GM19035 (cell line): ENCODE data around the gene KIAA2012.

ENCODE experiments used
- ATAC-seq: cut with Tn5 transposase; IDR thresholded peaks from one replicate; pipeline ENCODE4 v1.9.1; 2021; ENCODE audit not compliant: unreplicated experiment

Gene KIAA2012

GRCh38 chr2:202072737-202073401 lies at the start of gene KIAA2012:
KIAA2012 (plus strand) TSS chr2:202073255; CDS start chr2:202073628, 373 bp downstream.
- ATAC-seq = no peak

- no peak for ATAC-seq
These were observed 49.2 kb upstream of the KIAA2012 start for GRCh38 chr2:202023904-202024266.

DNA sequence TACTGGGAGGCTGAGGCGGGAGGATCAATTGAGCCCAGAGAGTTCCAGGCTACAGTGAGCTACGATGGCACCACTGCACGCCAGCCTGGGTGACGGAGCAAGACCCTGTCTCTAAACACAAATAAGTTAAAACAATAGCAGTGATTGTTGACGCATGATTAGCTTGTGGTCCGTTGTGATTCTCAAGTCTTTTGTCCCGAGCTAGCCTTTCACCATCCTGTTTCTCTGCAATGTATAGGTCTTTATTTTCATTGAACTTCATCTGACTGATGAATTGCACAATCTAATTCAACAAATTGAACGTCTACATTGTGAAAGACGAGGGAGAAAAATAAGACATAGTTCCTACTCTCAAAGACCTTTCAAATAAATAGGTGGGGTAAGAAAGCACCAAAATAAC lies 48.2 kb upstream of the KIAA2012 start:
- ATAC-seq = no peak

GRCh38 chr2:202025816-202026215 lies 47.2 kb upstream of the KIAA2012 start:
- no peak for ATAC-seq

- no peak for ATAC-seq
These were observed 46.5 kb upstream of the KIAA2012 start for GRCh38 chr2:202026507-202026906.

GRCh38 chr2:202030691-202031090 lies 42.4 kb upstream of the KIAA2012 start:
- ATAC-seq = no peak

DNA sequence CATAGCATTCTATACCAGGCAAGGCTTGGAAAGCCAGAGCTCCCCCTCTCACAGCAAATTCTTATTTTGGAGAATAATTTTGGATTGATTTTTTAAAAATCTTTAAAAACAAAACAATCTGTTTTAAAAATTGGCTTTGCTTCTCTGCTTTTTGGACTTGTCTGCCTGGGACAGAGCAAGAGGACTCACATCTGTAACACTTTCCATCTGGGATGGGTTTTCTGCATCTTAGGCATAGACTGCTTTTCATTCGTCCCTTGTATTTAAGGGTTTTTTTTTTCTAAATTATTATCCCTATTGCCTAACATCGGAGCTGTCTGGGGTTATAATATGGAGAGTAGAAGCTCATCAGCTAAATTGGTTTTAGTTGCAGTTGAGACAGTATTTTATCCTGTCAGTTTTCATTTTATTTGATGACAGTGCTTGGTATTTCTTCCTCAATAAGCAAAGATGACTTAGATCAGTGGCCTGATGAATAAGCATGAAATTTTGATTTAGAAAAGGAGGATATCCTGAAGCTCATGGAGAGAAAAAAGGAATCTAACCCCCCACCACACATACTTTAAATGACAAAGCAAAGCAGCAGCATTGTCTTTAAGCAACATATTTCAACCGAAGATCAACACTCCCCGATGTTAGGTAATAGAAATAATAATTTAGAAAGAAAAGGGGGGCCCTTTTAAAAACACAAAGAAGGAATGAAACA lies 41.7 kb upstream of the KIAA2012 start:
- no peak for ATAC-seq

GRCh38 chr2:202032846-202033316 lies 40.2 kb upstream of the KIAA2012 start:
- peak; percentile 7 for ATAC-seq

DNA sequence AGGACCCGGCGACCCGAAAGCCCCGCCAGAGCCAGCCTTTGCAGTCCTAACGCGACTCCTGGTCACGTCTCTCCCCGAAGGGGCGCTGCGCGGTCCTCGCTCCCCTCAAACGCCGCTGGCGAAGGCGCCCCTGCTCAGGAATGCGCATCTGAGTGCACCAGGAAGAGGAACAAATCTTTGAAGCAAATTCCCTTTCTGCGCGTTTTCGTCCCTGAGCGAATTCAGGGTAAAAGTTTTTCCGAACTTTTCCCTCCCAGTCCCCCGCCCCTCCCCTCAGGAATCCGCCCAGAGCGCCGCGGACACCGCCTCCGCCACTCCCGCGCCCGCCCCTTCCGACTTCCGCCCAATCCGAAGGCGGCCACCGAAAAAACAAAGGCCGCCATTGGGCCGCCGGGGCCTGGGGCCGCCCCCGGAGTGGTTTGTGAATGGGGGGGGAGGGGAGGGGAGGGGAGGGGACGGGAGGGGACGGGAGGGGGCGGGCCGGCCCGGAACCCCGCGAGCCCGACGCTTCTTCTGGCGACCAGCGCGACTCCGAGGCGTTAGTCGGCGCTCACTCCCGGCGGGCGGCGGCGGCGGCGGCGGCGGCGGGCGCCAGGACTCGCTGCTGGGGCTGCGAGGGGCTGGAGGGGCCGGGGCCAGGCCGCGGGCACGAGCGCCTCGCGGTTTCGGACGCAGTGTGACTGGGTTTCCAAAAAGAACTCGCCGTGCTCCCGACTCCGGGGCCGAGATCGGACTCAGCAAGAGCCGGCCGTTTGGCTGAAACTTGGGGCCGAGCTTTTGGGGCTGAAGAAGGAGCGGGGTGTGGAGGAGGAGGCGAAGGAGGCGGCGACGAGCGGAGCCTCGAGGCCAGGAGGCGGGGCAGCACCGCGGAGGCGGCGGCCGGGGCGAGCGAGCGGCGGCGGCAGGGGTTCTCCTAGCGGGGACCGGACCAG lies 39.5 kb upstream of the KIAA2012 start, which contains the start of gene FZD7:
FZD7 (plus strand) TSS at position 539 of the 932 bp plus-strand sequence. CDS start 793 bp downstream, outside the sequence.
- ATAC-seq = peak; percentile 74

DNA sequence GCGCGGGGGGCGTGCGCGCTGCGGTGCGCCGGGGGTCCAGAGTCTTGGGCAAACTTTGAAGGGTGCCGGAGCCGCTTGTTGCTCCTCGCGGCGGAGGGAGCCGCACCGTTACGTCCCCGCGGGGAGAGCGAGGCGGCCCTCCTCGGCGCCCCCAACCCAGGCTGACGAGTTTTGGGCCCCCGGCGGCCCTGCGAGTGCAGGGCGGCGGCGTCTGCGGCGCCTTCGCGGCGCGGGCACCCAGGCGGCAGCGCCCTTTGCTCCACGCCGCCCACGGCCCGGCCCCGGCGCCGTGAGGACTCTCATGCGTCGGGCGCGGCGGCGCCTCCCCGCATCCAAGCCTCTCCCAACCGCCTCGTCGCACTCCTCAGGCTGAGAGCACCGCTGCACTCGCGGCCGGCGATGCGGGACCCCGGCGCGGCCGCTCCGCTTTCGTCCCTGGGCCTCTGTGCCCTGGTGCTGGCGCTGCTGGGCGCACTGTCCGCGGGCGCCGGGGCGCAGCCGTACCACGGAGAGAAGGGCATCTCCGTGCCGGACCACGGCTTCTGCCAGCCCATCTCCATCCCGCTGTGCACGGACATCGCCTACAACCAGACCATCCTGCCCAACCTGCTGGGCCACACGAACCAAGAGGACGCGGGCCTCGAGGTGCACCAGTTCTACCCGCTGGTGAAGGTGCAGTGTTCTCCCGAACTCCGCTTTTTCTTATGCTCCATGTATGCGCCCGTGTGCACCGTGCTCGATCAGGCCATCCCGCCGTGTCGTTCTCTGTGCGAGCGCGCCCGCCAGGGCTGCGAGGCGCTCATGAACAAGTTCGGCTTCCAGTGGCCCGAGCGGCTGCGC lies 38.6 kb upstream of the KIAA2012 start:
- ATAC-seq = peak; percentile 15

DNA sequence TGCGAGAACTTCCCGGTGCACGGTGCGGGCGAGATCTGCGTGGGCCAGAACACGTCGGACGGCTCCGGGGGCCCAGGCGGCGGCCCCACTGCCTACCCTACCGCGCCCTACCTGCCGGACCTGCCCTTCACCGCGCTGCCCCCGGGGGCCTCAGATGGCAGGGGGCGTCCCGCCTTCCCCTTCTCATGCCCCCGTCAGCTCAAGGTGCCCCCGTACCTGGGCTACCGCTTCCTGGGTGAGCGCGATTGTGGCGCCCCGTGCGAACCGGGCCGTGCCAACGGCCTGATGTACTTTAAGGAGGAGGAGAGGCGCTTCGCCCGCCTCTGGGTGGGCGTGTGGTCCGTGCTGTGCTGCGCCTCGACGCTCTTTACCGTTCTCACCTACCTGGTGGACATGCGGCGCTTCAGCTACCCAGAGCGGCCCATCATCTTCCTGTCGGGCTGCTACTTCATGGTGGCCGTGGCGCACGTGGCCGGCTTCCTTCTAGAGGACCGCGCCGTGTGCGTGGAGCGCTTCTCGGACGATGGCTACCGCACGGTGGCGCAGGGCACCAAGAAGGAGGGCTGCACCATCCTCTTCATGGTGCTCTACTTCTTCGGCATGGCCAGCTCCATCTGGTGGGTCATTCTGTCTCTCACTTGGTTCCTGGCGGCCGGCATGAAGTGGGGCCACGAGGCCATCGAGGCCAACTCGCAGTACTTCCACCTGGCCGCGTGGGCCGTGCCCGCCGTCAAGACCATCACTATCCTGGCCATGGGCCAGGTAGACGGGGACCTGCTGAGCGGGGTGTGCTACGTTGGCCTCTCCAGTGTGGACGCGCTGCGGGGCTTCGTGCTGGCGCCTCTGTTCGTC lies 37.7 kb upstream of the KIAA2012 start:
- no peak for ATAC-seq

- no peak for ATAC-seq
These were observed 37.1 kb upstream of the KIAA2012 start for GRCh38 chr2:202035941-202036372.

GRCh38 chr2:202036601-202037037 lies 36.4 kb upstream of the KIAA2012 start:
- no peak for ATAC-seq

GRCh38 chr2:202037086-202037485 lies 36.0 kb upstream of the KIAA2012 start:
- no peak for ATAC-seq

DNA sequence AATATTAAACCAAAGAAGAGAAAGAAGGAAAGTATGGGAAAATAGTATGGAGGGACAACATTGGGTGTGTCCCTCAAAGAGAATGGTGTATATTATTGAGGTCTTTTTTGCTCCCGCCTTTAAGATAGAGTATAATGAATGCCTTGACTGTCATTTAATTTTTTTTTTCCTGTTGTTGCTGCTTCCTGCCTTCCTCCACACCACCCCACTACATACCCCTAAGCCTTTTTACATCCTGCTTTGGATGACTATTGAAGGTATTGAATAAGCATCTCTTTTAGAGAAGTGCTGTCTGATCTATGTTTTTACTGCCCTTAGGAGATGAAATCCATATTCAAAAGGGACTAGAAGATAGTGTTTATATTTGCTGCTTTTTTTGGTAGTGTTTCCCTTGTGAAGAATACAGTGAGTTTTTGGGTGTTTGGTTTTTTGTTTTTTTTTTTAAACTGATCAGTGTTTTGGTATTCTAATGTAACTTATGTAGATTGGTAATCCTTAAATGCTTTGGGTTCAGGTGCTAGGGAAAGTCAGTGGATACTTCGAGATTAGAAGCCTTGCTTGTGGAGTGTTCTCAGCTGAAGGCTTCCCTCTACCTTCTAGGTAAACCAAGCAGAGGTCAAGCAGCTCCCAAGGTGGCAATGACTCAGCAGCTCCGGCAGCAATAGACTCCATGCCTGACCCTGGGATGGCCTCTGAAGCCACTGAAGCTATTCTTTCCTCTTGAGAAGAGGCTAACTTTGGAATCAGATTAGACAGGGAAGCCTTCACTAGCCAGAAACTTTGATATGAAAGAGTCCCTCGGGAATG lies 34.4 kb upstream of the KIAA2012 start:
- ATAC-seq = no peak

DNA sequence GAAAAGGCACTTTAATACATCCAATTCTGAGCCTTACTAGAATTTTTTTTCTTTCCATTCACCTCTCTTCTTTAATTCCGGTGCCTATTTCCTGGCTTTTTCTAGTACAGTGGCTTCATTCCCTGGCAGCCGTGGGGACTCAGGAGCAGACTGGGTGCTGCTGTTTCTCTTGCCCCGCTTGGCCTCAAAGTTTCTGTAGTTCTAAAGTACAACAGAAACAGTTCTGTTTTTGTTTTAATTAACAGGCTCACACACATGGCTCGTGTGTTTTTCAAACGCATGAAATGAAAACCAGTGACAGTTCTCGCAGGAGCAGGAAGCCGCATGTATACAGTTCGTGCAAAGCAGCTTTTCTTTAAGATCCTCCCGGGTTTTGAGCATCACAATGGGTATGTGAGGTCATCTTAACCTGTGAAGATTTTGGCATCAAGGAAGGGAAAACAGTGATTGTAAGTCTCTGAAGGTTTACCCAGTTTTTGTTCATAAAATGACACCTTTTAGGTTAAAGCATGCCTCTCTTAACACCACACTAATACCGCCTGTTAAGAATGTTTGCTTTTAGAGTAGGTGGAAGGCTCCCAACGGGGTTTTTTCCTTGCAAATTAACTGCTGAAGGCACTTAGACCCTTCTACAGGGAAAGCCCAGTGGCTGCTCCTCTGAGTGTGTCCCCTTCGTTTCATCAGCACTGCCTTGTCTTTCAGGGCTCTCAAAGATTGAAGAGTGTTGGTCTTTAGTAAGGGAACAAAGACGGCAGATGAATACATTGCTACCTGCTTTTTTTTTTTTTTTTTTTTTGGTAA lies 33.6 kb upstream of the KIAA2012 start:
- ATAC-seq = no peak

DNA sequence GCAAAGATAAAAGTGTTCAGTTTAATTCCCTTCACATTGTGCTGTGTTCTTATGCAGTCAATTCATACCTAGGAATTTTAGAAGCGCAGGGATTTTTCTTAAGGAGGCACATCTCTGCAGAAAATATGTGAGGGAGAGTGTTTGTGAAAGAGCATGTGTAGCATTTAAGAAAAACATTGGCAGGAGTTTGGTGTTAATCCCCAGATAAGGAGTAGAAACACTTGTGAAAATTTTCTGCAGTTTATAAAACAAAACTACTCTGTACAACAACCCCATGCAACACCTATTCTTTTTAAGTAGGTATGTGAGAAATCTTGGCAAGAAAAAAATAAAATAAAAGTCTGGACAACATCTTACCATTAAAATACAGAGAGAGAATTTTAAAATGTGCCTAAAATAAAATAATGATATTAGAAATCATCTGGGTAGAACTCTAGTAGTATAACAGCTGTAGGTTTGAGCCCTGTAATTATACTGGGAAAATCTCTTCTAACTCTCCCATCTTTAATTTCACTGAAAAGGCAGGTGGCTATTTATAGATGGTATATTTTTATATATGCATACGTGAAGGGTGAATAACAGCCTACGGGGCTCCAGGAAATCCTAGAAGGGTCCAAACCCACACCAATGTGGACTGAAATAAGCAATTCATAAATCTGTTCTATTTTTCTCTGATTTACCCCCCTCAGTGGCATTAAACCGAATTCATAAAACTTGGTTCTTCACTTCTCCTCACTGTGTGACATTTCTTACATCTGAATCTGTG lies 32.8 kb upstream of the KIAA2012 start:
- no peak for ATAC-seq
